HG03045 (cell line): Measurements from ENCODE around the gene PCDHGB4.
"Not testable (repeated sequence)": the region's sequence is repeated elsewhere in the genome, so short reads cannot be mapped to it uniquely, and the experiment has no call there.

Experiments
- ATAC-seq: cut with Tn5 transposase; IDR thresholded peaks from one replicate; pipeline ENCODE4 v1.9.1; 2021; ENCODE audit warnings: mild to moderate bottlenecking, moderate library complexity; ENCODE audit not compliant: unreplicated experiment

The PCDHGB4 gene

DNA sequence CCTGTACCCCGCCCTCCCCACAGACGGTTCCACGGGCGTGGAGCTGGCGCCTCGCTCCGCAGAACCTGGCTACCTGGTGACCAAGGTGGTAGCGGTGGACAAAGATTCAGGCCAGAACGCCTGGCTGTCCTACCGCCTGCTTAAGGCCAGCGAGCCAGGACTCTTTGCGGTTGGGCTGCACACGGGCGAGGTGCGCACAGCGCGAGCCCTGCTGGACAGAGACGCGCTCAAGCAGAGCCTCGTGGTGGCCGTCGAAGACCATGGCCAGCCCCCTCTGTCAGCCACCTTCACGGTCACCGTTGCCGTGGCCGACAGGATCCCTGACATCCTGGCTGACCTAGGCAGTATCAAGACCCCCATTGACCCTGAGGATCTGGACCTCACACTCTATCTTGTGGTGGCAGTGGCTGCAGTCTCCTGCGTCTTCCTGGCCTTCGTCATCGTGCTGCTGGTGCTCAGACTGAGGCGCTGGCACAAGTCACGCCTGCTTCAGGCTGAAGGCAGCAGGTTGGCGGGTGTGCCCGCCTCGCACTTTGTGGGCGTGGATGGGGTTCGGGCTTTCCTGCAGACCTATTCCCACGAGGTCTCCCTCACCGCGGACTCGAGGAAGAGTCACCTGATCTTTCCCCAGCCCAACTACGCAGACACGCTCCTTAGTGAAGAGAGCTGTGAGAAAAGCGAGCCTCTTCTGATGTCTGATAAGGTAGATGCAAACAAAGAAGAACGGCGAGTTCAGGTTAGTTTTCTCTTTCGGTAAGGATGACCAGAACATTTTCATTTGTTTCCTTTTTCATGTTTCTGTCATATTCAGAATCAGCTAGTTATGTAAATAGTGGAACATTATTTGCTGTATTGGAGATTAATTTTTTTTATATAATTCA lies 21.2 kb upstream of the PCDHGB4 start:
- no peak for ATAC-seq

DNA sequence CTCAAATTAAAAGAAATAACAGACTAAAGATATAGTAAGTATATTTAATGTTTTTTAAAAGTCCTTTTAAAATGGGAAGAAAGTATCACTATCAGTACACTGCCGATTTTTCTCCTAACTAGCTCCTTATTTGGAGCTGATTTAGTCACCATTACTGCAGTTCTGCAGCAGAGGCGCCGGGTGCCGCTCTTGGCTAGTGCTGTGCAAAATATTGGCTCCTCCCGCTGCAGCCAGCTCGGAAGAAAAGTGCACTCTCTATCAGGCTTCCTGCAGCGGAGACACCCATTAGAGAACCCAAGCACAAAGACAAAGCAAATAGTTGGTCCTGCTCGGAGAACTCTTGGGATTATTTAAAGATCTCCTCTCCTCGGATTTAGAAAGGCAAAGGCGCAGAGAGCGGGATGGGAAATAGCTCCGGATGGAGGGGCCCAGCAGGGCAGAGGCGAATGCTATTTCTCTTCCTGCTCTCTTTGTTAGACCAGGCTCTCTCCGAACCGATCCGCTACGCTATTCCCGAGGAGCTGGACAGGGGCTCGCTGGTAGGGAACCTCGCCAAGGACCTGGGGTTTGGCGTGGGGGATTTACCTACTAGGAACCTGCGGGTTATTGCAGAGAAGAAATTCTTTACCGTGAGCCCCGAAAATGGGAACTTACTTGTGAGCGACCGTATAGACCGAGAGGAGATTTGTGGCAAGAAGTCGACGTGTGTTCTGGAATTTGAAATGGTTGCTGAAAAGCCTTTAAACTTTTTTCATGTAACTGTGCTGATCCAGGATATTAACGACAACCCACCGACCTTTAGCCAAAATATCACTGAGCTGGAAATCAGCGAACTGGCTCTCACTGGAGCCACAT lies 17.3 kb upstream of the PCDHGB4 start, which contains the start of gene PCDHGB3:
TSS of gene PCDHGB3 (plus strand) at position 249 of the 855 bp plus-strand sequence. CDS start at position 402, 153 bp downstream.
- ATAC-seq, result peak; percentile 61

DNA sequence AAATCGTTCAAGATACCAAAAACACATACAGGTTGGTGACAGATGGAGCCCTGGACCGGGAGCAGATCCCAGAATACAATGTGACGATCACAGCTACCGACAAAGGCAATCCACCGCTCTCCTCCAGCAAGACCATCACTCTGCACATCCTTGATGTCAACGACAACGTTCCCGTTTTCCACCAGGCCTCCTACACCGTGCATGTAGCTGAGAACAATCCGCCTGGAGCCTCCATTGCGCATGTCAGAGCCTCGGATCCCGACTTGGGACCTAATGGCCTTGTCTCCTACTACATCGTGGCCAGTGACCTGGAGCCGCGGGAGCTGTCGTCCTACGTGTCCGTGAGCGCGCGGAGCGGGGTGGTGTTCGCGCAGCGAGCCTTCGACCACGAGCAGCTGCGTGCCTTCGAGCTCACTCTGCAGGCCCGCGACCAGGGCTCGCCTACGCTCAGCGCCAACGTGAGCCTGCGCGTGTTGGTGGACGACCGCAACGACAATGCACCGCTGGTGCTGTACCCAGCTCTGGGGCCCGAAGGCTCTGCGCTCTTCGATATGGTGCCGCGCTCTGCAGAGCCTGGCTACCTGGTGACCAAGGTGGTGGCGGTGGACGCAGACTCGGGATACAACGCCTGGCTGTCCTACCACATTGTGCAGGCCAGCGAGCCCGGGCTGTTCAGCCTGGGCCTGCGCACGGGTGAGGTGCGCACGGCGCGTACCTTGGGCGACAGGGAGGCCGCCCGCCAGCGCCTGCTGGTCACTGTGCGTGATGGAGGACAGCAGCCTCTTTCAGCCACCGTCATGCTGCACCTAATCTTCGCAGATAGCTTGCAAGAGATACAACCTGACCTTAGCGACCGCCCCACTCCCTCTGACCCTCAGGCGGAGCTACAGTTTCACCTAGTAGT lies 15.7 kb upstream of the PCDHGB4 start:
- no peak for ATAC-seq

DNA sequence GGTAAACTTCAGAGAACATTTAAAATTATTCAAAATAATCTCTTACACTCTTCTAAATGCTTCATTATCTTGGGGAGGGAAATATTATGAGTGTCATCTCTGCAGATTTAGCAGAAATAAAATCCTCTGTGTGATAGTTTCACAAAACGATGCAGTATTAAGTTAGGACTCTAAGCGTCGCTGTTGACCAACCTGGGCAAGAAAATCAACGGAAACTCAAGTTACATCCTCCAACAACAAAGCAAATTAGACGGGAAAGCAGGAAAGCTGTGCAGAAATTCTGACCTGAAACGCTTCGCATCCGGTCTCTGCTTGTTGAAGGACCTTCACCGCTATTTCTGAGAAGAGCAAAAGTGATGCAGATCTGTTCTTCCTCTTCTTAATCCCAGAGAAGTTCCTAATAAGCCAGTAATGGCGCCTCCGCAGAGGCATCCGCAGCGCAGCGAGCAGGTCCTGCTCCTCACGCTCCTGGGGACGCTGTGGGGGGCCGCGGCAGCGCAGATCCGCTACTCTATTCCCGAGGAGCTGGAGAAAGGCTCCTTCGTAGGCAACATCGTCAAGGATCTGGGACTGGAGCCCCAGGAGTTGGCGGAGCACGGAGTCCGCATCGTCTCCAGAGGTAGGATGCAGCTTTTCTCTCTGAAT lies 13.7 kb upstream of the PCDHGB4 start, which contains the start of gene PCDHGA6:
TSS of gene PCDHGA6 (plus strand) at position 219 of the 645 bp plus-strand sequence. CDS start at position 412, 193 bp downstream.
- ATAC-seq, result no peak

DNA sequence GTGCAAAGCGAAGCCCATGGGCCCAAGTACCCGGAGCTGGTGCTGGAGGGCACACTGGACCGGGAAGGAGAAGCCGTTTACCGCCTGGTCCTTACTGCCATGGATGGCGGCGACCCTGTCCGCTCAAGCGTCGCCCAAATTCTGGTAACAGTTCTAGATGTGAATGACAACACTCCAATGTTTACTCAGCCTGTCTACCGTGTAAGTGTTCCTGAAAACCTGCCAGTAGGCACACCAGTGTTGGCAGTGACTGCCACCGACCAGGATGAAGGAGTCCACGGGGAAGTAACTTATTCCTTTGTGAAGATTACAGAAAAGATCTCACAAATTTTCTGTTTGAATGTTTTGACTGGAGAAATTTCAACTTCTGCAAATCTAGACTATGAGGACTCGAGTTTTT lies 12.9 kb upstream of the PCDHGB4 start:
- ATAC-seq, result no peak

DNA sequence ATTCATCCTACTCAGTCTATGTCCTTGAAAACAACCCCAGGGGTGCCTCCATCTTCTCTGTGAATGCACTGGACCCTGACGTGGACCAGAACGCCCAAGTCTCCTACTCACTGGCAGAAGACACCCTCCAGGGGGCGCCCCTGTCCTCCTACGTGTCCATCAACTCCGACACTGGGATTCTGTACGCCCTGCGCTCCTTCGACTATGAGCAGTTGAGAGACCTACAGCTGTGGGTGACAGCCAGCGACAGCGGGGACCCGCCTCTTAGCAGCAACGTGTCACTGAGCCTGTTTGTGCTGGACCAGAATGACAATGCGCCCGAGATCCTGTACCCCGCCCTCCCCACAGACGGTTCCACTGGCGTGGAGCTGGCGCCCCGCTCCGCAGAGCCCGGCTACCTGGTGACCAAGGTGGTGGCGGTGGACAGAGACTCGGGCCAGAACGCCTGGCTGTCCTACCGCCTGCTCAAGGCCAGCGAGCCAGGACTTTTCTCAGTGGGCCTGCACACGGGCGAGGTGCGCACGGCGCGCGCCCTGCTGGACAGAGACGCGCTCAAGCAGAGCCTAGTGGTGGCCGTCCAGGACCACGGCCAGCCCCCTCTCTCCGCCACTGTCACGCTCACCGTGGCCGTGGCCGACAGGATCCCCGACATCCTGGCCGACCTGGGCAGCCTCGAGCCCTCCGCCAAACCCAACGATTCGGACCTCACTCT lies 11.9 kb upstream of the PCDHGB4 start:
- not testable (repeated sequence) for ATAC-seq

DNA sequence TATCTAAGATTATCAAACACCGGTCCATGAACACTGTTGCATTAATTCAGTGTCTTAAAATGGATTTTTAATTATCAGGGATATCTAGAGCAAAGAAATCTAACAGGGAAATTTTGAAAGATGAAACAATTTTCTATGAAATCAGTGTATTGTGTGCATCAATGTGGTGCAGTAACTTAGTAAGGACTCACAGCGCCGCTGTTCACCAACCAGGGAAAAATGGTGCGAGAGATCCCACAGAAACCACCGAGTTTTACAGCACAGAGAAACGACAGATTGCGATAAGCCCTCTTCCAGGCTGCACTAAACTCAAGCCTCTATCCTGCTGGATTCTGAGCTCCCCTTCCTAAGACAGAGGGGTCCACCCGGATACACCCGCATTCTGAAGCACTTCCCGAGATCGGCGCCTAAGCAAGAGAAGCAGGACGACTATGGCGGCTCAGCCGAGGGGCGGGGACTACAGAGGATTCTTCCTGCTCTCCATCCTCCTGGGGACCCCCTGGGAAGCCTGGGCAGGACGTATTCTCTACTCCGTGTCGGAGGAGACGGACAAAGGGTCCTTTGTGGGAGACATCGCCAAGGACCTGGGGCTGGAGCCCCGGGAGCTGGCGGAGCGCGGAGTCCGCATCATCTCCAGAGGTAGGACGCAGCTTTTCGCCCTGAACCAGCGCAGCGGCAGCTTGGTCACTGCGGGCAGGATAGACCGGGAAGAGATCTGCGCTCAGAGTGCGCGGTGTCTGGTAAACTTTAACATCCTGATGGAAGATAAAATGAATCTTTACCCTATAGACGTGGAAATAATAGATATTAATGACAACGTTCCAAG lies 4.8 kb upstream of the PCDHGB4 start, which contains the start of gene PCDHGA7:
TSS of gene PCDHGA7 (plus strand) at position 274 of the 826 bp plus-strand sequence. CDS start at position 432, 158 bp downstream.
- ATAC-seq, result no peak

DNA sequence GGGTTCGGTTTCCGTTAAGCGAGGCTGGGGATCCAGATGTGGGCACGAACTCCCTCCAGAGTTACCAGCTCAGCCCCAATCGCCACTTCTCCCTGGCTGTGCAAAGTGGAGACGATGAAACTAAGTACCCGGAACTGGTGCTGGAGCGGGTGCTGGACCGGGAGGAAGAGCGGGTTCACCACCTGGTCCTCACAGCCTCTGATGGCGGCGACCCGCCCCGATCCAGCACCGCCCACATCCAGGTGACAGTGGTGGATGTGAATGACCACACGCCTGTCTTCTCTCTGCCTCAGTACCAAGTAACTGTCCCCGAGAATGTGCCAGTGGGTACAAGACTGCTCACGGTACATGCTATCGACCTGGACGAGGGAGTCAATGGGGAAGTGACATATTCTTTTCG lies 4.2 kb upstream of the PCDHGB4 start:
- ATAC-seq, result no peak

DNA sequence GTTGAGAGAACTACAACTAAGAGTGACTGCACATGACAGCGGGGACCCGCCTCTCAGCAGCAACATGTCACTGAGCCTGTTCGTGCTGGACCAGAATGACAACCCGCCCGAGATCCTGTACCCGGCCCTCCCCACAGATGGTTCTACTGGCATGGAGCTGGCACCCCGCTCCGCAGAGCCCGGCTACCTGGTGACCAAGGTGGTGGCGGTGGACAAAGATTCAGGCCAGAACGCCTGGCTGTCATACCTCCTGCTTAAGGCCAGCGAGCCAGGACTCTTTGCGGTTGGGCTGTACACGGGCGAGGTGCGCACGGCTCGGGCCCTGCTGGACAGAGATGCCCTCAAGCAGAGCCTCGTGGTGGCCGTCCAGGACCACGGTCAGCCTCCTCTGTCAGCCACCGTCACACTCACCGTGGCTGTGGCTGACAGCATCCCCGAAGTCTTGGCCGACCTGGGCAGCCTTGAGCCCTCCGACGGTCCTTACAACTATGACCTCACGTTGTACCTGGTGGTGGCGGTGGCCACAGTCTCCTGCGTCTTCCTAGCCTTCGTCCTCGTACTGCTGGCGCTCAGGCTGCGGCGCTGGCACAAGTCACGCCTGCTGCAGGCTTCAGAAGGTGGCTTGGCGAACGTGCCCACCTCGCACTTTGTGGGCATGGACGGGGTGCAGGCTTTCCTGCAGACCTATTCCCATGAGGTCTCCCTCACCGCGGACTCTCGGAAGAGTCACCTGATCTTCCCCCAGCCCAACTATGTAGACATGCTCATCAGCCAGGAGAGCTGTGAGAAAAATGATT lies 2.8 kb upstream of the PCDHGB4 start:
- no peak for ATAC-seq

DNA sequence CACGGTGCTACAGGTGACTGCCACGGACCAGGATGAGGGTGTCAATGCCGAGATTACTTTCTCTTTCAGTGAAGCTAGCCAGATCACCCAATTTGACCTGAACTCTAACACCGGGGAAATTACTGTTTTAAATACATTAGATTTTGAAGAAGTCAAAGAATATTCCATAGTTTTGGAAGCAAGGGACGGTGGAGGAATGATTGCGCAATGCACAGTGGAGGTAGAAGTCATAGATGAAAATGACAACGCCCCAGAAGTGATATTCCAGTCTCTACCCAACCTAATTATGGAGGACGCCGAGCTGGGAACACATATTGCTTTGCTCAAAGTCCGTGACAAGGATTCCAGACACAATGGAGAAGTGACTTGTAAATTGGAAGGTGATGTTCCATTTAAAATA lies 1.2 kb downstream of the PCDHGB4 start:
- ATAC-seq, result no peak

DNA sequence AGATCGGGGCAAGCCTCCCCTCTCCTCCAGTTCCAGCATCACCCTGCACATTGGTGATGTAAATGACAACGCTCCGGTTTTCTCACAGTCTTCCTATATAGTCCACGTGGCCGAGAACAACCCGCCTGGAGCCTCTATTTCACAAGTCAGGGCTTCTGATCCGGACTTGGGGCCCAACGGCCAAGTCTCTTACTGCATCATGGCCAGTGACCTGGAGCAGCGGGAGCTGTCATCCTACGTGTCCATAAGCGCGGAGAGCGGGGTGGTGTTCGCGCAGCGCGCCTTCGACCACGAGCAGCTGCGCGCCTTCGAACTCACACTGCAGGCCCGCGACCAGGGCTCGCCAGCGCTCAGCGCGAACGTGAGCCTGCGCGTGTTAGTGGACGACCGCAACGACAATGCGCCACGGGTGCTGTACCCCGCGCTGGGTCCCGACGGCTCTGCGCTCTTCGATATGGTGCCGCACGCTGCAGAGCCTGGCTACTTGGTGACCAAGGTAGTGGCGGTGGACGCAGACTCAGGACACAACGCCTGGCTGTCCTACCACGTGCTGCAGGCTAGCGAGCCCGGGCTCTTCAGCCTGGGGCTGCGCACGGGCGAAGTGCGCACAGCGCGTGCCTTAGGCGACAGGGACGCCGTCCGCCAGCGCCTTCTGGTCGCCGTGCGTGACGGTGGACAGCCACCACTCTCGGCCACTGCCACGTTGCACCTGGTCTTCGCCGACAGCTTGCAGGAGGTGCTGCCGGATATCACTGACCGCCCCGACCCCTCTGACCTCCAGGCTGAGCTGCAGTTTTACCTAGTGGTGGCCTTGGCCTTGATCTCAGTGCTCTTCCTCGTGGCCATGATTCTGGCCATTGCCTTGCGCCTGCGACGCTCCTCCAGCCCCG lies 1.9 kb downstream of the PCDHGB4 start:
- ATAC-seq, result no peak

DNA sequence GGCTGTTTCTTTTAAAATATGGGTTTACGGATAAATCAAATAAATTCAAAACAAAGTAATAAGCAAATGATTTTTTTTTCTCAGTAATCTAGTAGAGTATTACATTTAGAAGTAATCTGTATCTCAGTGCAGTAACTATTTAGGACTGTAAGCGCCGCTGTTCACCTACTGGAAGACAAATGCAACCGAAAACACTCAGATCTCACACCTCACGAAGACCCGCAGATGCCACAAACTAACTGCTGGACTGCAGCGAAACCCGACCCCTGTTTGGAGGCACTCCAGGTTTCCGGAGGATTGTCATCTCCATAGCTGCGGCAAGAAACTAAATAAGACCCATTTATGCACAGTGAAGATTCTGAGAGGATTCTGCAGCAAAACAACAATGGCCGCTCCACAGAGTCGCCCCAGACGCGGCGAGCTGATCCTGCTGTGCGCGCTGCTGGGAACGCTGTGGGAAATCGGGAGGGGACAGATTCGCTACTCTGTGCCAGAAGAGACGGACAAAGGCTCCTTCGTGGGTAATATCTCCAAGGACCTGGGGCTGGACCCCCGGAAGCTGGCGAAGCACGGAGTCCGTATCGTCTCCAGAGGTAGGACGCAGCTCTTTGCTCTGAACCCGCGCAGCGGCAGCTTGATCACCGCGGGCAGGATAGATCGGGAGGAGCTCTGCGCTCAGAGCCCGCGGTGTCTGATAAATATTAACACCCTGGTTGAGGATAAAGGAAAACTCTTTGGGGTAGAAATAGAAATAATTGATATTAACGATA lies 5.1 kb downstream of the PCDHGB4 start, which contains the start of gene PCDHGA8:
TSS of gene PCDHGA8 (plus strand) at position 205 of the 770 bp plus-strand sequence. CDS start at position 386, 181 bp downstream.
- no peak for ATAC-seq

DNA sequence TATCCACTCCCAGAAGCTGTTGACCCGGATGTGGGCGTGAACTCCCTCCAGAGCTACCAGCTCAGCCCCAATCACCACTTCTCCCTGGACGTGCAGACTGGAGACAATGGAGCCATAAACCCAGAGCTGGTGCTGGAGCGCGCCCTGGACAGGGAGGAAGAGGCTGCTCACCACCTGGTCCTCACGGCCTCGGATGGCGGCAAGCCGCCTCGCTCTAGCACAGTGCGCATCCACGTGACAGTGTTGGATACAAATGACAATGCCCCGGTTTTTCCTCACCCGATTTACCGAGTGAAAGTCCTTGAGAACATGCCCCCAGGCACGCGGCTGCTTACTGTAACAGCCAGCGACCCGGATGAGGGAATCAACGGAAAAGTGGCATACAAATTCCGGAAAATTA lies 5.8 kb downstream of the PCDHGB4 start:
- no peak for ATAC-seq

DNA sequence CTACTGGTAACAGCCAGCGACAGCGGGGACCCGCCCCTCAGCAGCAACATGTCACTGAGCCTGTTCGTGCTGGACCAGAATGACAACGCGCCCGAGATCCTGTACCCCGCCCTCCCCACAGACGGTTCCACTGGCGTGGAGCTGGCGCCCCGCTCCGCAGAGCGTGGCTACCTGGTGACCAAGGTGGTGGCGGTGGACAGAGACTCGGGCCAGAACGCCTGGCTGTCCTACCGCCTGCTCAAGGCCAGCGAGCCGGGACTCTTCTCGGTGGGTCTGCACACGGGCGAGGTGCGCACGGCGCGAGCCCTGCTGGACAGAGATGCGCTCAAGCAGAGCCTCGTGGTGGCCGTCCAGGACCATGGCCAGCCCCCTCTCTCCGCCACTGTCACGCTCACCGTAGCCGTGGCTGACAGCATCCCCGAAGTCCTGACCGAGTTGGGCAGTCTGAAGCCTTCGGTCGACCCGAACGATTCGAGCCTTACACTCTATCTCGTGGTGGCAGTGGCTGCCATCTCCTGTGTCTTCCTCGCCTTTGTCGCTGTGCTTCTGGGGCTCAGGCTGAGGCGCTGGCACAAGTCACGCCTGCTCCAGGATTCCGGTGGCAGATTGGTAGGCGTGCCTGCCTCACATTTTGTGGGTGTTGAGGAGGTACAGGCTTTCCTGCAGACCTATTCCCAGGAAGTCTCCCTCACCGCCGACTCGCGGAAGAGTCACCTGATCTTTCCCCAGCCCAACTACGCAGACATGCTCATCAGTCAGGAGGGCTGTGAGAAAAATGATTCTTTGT lies 7.1 kb downstream of the PCDHGB4 start:
- ATAC-seq, result not testable (repeated sequence)
